Measurements from ENCODE around the gene YWHAQ. TPM values are rescaled to one million over a fixed set of nuclear protein-coding genes. Genes with fewer than 3 reads are reported as not detected.
A peak's percentile ranks its signal among the peaks of the same experiment; 100 is the strongest.

The YWHAQ gene
- 100 to 1,000 TPM; 260 to 261 TPM for total RNA-seq
- polyA plus RNA-seq (ENCODE audit: insufficient read depth, low read depth, low replicate concordance) = 374 TPM
- long read RNA-seq, donor 1, transcript YWHAQ-202 (5 exons, 2,216 nt) = minor isoform, 47 of 184 reads
- long read RNA-seq, donor 1, transcript YWHAQ-201 (6 exons, 2,208 nt) = major isoform, 110 of 184 reads
- long read RNA-seq, donor 1, partial matches to known transcripts = 27 of 184 reads
- long read RNA-seq, donor 1, other reads (novel, unspliced or antisense) = 0 of 184 reads
- long read RNA-seq, donor 2, transcript YWHAQ-201 (6 exons, 2,208 nt) = major isoform, 66 of 116 reads
- long read RNA-seq, donor 2, transcript YWHAQ-202 (5 exons, 2,216 nt) = minor isoform, 39 of 116 reads
- long read RNA-seq, donor 2, partial matches to known transcripts = 11 of 116 reads
- long read RNA-seq, donor 2, other reads (novel, unspliced or antisense) = 0 of 116 reads

- H3K4me1 ChIP-seq = peaks cover 30% of the 10 kb centered on the region
- no peaks in the 10 kb centered on the region for H3K9me3 ChIP-seq
- intact Hi-C loops (cut with DNase I; ENCODE audit: low total_unique reads) = no loop called here
- no peaks in the 10 kb centered on the region for H3K36me3 ChIP-seq (ENCODE audit: low read depth, missing control alignments)
- 0% methylated on average over 17 to 66 of the region's 84 CpGs for WGBS, 2 donors
- no peaks in the 10 kb centered on the region for H3K27me3 ChIP-seq
- H3K4me3 ChIP-seq = peak within 1 kb of the TSS; percentile 80 to 89
- TF ChIP-seq POLR2A (IDR thresholded peaks at IDR 0.05) (peak; percentile 86), CTCF (IDR thresholded peaks at IDR 0.05) (no peak)
- peak; percentile 100 for DNase-seq
- peak within 1 kb of the TSS; percentile 94 to 97 for H3K27ac ChIP-seq
Measured at GRCh38 chr2:9630736-9631552, at the start of gene YWHAQ. Gene YWHAQ, minus strand, starts transcription at chr2:9630997. Its CDS starts 545 bp downstream, at chr2:9630452.

- no peaks in the 10 kb centered on the region for H3K4me1 ChIP-seq
- DNase-seq = no peak
- no peaks in the 10 kb centered on the region for H3K9me3 ChIP-seq
- H3K4me3 ChIP-seq = no peak overlapping the region
- intact Hi-C loops (cut with DNase I; ENCODE audit: low total_unique reads) = no loop called here
- no peak for TF ChIP-seq CTCF (IDR thresholded peaks at IDR 0.05)
- TF ChIP-seq POLR2A (IDR thresholded peaks at IDR 0.05) = no peak
- no peaks in the 10 kb centered on the region for H3K36me3 ChIP-seq (ENCODE audit: low read depth, missing control alignments)
- H3K27me3 ChIP-seq = no peaks in the 10 kb centered on the region
- WGBS, 2 donors = 92 to 98% methylated on average over 2 of the region's 2 CpGs
- no peak overlapping the region for H3K27ac ChIP-seq
Measured at GRCh38 chr2:9680082-9680481, 49.3 kb upstream of the YWHAQ start.

GRCh38 chr2:9679218-9679617 is 48.4 kb upstream of the YWHAQ start:
- TF ChIP-seq POLR2A (IDR thresholded peaks at IDR 0.05) = no peak
- TF ChIP-seq CTCF (IDR thresholded peaks at IDR 0.05) = no peak
- H3K4me3 ChIP-seq = no peak overlapping the region
- H3K4me1 ChIP-seq = no peaks in the 10 kb centered on the region
- H3K36me3 ChIP-seq (ENCODE audit: low read depth, missing control alignments) = no peaks in the 10 kb centered on the region
- DNase-seq = no peak
- no peaks in the 10 kb centered on the region for H3K27me3 ChIP-seq
- no peaks in the 10 kb centered on the region for H3K9me3 ChIP-seq
- intact Hi-C loops (cut with DNase I; ENCODE audit: low total_unique reads) = no loop called here
- H3K27ac ChIP-seq = no peak overlapping the region
- WGBS, 2 donors = 87 to 97% methylated on average over 2 of the region's 2 CpGs

DNA sequence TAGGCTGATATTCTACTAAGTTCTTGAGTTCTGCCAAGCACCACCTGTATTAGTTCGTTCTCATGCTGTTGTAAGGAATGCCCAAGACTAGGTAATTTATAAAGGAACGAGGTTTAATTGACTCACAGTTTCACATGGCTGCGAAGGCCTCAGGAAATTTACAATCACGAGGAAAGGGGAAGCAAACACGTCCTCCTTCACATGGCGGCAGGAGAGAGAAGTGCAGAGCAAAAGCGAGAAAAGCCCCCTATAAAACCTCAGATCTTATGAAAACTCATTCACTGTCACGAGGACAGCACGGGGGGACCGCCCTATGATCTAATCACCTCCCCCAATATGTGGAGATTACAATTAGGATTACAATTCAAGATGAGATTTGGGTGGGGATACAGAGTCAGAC is 47.7 kb upstream of the YWHAQ start:
- no peak overlapping the region for H3K27ac ChIP-seq
- WGBS, 2 donors = 89 to 90% methylated on average over 10 of the region's 10 CpGs

More for the DNA sequence above, 47.7 kb upstream of the YWHAQ start:
- no peak for TF ChIP-seq POLR2A (IDR thresholded peaks at IDR 0.05)
- no peak for TF ChIP-seq CTCF (IDR thresholded peaks at IDR 0.05)
- H3K9me3 ChIP-seq = no peaks in the 10 kb centered on the region
- intact Hi-C loops (cut with DNase I; ENCODE audit: low total_unique reads) = no loop called here
- H3K4me1 ChIP-seq = no peaks in the 10 kb centered on the region
- H3K27me3 ChIP-seq = no peaks in the 10 kb centered on the region
- no peak for DNase-seq
- no peaks in the 10 kb centered on the region for H3K36me3 ChIP-seq (ENCODE audit: low read depth, missing control alignments)
- H3K4me3 ChIP-seq = no peak overlapping the region

Data from testis (tissue), 5 donors.